Measurements from ENCODE around the gene ANKRD34B. TPM values are rescaled to one million over a fixed set of nuclear protein-coding genes. Genes with fewer than 3 reads are reported as not detected.

ANKRD34B gene
- polyA plus RNA-seq (2012; ENCODE audit: missing spikeins) = not detected

DNA sequence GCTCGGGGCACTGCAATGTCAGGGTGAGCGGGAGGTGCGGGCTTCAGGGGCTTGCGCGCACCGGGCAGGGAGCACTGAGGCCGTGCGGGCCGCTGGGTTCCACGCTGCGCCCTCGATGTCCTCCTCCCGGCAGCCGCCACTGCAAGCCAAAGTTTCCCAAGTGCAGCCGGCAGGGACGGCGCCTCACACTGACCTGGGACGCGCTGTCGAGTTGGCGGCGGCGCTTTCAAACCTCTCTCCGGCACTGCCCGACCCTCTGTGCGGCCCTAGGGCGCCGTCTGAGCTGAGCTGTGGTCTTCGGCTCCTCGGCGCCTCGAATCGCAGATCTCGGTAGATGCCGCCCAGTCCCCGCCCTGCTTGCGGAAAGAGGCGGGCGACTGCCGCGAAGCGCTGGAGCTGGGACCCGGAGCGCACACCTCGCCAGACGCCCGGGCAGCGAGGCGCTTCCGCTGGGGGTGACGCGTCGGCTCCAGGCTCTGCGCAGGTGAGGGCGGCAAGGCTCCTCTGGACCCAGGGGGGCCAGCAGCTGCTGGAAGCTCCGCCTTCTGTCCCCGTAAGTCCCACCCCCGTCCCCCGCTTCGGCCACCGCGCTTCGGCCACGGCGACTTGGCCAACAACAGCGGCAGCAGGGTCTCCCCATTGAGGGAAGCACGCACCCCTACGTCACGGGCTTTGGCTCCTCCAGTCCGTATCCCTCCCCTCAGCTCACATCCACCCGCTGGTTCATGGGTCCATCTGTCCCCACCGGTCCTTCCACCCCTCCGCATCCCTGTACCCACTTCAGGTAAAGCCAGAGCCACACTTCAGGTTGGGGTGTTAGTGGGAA, at the start of gene ANKRD34B:
TSS of gene ANKRD34B (minus strand) at position 320 of the 826 bp plus-strand sequence. CDS start 10,261 bp downstream, outside the sequence.
- TF ChIP-seq POLR2A (IDR thresholded peaks at IDR 0.05; ENCODE audit: low read depth, low read length) = no peak
- FAIRE-seq = no peak
- peak; percentile 51 for DNase-seq (ENCODE audit: insufficient read length)

DNA sequence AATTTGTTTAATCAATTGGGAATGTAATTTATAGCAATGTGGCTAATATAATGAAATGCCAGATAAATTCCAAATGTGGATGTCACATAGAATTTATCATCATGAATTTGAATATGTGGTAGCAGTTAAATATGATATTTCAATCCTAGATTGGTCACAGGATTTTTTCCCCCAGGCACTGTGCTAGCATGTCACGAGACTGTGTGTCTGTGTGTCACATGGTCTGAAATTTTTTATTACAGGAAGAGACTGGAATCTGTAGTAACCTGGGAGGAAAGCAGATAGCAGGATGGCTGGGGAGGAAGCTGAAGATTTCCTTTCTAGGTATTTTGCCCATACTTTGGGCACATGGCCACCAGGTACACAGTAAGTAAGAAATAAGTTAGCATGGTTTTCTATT, 49.0 kb upstream of the ANKRD34B start:
- DNase-seq (ENCODE audit: insufficient read length) = no peak
- FAIRE-seq = no peak
- TF ChIP-seq TAF1 (IDR thresholded peaks at IDR 0.05; ENCODE audit: borderline replicate concordance, low read depth, low read length) (no peak), POLR2A (IDR thresholded peaks at IDR 0.05; ENCODE audit: low read depth, low read length) (no peak), POLR2AphosphoS5 (IDR thresholded peaks at IDR 0.05; ENCODE audit: low read depth, low read length) (no peak)

DNA sequence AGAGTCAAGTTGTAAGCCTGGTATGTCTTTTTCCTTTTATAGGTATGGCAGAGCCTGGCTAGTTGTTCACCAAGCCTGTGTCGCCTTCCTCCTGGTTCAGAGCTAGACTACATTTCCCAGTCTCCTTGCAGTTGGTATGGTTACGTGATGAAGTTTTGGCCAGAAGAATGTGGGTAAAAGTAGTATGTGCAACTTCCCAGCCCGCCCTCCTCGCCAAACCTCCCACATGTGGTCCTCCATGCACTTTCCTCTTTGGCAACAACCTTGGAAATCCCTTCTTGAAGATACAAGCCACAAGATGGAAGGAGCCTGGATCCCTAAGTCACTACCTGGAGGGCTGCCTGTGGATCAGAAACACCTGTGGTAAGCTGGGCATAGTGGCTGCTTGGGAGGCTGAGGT, 48.4 kb upstream of the ANKRD34B start:
- DNase-seq (ENCODE audit: insufficient read length) = no peak
- FAIRE-seq = no peak
- TF ChIP-seq POLR2A (IDR thresholded peaks at IDR 0.05; ENCODE audit: low read depth, low read length) = no peak
- TF ChIP-seq TAF1 (IDR thresholded peaks at IDR 0.05; ENCODE audit: borderline replicate concordance, low read depth, low read length) = no peak
- TF ChIP-seq POLR2AphosphoS5 (IDR thresholded peaks at IDR 0.05; ENCODE audit: low read depth, low read length) = no peak

DNA sequence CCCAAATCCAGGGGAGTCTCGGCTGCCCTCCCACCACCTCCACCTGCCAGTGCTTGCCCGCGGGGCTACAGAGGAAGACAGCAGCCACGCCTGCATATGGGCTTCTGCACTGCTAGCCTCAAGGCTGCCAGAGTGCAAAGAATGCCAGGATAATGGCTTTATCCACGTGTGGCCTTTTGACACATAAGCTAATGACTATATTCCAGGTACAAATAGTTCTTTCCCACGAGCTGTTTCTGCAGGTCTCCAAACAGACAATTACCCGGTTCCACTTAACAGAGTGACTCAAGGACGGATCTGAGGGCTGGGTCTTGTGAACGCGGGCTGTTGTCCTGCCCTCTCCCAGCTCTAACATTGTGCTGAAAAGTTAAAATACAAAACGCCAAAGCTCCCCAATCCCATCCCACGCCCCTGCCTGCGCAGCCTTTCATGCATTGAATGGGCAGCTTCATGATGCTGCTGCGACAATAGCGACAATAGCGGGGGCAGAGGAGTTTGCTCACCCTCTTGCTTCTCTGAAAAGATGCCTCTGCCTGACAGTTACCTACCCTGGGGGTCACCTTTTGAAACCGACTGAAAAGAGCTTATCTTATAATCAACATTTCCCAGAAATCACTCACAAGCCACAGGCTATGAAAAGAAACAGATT, 45.3 kb upstream of the ANKRD34B start:
- no peak for TF ChIP-seq POLR2AphosphoS5 (IDR thresholded peaks at IDR 0.05; ENCODE audit: low read depth, low read length)
- DNase-seq (ENCODE audit: insufficient read length) = no peak
- FAIRE-seq = no peak

DNA sequence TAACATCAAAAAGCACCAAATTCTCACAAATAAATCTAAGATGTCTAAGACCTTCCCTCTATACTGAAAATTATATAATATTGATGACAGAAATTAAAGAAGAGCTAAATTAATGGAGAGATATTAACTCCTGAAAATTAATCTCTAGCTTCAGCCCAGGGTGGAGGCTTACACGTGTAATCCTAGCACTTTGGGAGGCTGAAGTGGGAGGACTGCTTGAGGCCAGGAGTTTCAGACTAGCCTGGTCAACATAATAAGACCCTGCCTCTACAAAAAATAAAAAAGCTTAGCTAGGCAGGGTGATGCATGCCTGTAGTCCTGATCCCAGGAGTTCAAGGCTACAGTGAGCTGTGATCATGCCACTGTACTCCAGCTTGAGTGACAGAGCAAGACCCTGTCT, 39.6 kb upstream of the ANKRD34B start:
- FAIRE-seq (no peak), DNase-seq (ENCODE audit: insufficient read length) (no peak)
- TF ChIP-seq POLR2AphosphoS5 (IDR thresholded peaks at IDR 0.05; ENCODE audit: low read depth, low read length) (no peak), POLR2A (IDR thresholded peaks at IDR 0.05; ENCODE audit: low read depth, low read length) (no peak), TAF1 (IDR thresholded peaks at IDR 0.05; ENCODE audit: borderline replicate concordance, low read depth, low read length) (no peak)

DNA sequence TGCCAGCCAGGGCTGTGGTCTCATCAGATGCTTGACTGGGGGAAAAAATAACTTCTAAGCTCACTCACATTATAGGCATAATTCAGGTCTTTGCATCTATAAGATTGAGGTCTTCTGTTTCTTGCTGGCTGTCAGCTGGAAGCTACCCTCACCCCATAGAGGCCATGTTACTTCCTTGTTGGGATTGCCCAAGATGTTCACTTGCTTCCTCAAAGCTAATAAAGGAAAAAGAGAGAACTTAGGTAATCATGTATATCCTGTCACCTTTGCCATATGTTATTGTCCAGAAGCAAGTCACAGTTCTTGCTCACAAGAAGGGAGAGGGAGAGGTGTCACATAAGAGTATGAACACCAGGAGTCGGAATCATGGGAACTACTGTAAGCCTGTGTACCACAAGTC, 38.7 kb upstream of the ANKRD34B start:
- DNase-seq (ENCODE audit: insufficient read length) (no peak), FAIRE-seq (no peak)
- TF ChIP-seq POLR2A (IDR thresholded peaks at IDR 0.05; ENCODE audit: low read depth, low read length) (no peak), TAF1 (IDR thresholded peaks at IDR 0.05; ENCODE audit: borderline replicate concordance, low read depth, low read length) (no peak), POLR2AphosphoS5 (IDR thresholded peaks at IDR 0.05; ENCODE audit: low read depth, low read length) (no peak)

DNA sequence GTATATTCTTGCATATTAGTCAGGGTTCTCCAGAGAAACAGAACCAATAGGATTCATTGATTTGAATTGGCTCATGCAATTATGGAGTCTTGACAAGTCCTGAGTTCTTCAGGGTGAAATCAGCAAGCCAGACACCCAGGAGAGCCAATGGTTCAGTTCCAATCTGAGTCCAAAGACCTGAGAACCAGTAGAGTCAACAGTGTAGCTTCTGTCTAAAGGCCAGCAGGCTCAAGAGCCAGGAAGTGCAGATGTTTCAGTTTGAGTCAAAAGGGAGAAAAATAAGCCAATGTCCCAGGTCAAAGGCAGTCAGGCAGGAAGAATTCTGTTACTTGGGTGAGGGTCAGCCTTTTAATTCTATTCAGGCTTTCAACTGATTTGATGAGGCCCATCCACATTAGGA, 37.8 kb upstream of the ANKRD34B start:
- FAIRE-seq (peak; percentile 90), DNase-seq (ENCODE audit: insufficient read length) (peak; percentile 15)
- no peak for TF ChIP-seq POLR2A (IDR thresholded peaks at IDR 0.05; ENCODE audit: low read depth, low read length)
- no peak for TF ChIP-seq TAF1 (IDR thresholded peaks at IDR 0.05; ENCODE audit: borderline replicate concordance, low read depth, low read length)
- no peak for TF ChIP-seq POLR2AphosphoS5 (IDR thresholded peaks at IDR 0.05; ENCODE audit: low read depth, low read length)

DNA sequence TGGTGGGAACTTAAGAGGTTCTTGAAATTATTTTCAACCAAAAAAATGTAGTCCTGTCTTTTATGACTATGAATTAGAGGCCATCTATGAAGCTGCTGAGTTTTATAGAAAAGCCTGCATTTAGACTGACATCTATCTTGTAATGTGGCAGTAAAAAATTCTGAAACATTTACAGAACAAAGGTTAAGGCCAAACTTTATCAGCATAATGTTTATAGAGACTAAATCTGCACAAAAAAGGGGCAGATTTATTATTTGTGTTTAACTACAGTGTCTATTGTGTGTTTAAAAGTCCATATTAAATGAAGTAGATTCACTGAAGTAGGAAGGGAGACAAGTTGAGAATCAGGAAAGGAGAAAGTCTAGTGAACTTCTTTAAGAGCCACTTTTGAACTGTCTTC, 37.3 kb upstream of the ANKRD34B start:
- TF ChIP-seq TAF1 (IDR thresholded peaks at IDR 0.05; ENCODE audit: borderline replicate concordance, low read depth, low read length) (no peak), POLR2AphosphoS5 (IDR thresholded peaks at IDR 0.05; ENCODE audit: low read depth, low read length) (no peak), POLR2A (IDR thresholded peaks at IDR 0.05; ENCODE audit: low read depth, low read length) (no peak)
- DNase-seq (ENCODE audit: insufficient read length) (no peak), FAIRE-seq (no peak)

DNA sequence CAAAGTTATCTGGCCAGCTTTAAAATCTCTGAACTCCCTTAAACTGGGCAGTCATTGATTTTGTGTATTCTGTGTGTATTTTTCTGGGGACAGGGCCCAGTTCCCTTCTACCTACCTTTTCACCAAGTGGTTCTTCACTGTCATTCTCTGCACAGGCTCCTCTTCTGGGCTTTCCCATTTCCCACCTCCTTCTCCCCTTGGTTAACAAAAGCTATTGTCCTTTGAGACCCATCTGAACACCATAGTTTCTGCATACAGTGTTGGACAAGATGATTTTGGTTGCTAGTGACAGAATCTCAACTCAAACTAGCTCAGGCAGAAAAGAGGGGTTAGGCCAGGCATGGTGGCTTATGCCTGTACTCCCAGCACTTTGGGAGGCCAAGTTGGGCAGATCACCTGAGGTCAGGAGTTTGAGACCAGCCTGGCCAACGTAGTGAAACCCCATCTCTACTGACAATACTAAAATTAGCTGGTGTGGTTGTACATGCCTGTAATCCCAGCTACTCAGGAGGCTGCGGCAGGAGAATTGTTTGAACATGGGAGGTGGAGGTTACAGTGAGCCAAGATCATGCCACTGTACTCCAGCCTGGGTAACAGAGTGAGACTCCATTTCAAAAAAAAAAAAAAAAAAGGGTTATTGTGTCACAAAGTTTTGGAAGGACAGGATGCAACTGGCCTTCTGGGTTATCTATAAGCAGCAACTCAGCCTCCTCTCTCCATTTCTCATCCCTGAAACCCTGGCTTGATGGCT, 31.0 kb upstream of the ANKRD34B start:
- TF ChIP-seq TAF1 (IDR thresholded peaks at IDR 0.05; ENCODE audit: borderline replicate concordance, low read depth, low read length) (no peak), POLR2A (IDR thresholded peaks at IDR 0.05; ENCODE audit: low read depth, low read length) (no peak), POLR2AphosphoS5 (IDR thresholded peaks at IDR 0.05; ENCODE audit: low read depth, low read length) (no peak)
- FAIRE-seq (peak; percentile 24), DNase-seq (ENCODE audit: insufficient read length) (no peak)

DNA sequence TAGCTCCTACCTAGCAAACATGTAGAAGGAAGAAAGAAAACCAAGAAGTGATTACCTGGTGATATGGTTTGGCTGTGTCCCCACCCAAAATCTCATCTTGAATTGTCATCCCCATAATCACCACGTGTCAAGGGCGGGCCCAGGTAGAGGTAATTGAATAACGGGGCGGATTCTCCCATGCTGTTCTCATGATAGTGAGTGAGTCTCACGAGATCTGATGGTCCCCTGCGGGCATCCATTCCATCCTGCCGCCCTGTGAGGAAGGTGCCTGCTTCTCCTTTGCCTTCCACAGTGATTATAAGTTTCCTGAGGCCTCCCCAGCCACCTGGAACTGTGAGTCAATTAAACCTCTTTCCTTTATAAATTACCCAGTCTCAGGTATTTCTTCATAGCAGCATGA, 27.4 kb upstream of the ANKRD34B start:
- DNase-seq (ENCODE audit: insufficient read length) (no peak), FAIRE-seq (no peak)
- TF ChIP-seq POLR2A (IDR thresholded peaks at IDR 0.05; ENCODE audit: low read depth, low read length) (no peak), TAF1 (IDR thresholded peaks at IDR 0.05; ENCODE audit: borderline replicate concordance, low read depth, low read length) (no peak), POLR2AphosphoS5 (IDR thresholded peaks at IDR 0.05; ENCODE audit: low read depth, low read length) (no peak)

DNA sequence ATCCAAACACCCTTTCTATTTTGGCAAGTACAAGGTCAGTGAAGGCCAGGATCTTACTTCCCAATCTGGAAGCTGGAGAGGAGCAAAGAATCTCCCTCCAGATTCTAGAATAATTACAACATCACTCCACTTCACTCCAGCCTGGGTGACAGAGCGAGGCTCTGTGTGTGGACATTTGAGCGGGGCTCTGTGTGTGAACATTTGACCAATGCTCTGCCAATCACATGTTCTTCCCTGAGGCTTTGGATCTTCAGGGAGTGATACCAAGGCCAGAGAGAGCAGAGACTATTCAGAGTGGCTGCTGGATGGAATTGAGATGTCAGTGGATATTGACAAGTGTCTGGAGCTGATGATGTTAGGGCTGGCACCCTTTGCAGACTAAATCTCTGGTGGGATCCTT, 24.7 kb upstream of the ANKRD34B start:
- FAIRE-seq = no peak
- no peak for DNase-seq (ENCODE audit: insufficient read length)
- TF ChIP-seq POLR2AphosphoS5 (IDR thresholded peaks at IDR 0.05; ENCODE audit: low read depth, low read length) (no peak), POLR2A (IDR thresholded peaks at IDR 0.05; ENCODE audit: low read depth, low read length) (no peak), TAF1 (IDR thresholded peaks at IDR 0.05; ENCODE audit: borderline replicate concordance, low read depth, low read length) (no peak)

All from GM12892 (cell line).